ENCODE data around the gene UTP18.

Gene UTP18

DNA sequence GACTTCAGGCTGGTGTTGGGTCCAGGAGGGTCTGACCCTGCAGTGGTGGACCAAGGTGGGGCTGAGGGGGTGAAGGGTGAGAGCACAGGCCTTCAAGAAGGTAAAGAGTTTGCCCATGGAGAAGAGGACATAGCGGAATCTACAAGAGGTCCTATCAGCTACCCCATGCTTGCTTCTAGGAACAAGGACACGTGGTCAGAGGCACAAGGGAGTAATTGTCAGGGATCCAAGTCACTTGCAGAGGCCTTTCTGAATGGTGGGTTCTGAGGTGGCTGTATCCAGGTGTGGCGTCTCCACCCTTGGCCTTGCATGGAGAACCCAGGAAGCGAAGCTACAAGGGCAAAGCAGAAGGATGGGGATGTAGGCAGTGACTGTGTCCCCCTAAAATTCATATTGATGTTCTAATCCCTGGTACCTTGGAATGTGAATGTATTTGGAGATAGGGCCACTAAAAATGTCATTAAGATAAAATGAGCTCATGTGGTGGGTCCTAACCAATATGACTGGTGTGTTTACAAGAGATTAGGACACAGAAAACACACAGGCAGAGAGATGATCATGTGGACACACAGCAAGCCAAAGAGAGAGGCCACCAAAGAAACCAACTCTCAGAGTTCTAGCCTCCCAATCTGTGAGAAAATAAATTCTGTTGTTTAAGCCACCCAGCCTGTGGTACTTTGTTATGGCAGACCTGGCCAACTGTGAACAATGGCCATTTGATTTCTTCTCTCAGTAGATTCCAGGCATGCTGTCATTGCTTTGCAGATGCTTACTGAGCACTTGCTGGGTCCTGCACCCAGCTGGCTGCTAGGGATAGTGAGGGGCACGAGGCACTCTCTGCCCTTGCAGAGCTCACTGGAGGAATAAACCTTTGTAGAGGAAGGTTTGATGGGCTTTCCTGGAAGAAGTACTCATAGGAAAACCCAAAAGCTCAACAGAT is 75.8 kb downstream of the UTP18 start:
- no peak for DNase-seq

DNA sequence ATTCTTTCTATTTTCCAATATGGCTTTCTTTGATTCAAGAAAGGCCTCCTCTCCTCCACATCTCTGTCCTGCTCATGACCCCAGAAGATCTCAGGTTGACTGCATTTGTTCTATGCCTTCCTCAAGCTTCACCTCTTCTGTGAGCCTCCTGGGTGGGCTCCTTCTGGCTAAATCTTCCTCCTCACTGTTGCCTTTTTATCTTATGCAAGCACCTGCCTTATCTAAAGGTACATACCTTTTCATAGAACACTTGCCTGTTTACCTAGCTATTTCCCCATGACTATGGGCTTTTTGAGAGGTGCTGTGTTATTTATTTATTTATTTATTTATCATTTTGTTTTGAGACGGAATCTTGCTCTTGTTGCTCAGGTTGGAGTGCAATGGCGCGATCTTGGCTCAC is 81.1 kb downstream of the UTP18 start:
- no peak for DNase-seq

DNA sequence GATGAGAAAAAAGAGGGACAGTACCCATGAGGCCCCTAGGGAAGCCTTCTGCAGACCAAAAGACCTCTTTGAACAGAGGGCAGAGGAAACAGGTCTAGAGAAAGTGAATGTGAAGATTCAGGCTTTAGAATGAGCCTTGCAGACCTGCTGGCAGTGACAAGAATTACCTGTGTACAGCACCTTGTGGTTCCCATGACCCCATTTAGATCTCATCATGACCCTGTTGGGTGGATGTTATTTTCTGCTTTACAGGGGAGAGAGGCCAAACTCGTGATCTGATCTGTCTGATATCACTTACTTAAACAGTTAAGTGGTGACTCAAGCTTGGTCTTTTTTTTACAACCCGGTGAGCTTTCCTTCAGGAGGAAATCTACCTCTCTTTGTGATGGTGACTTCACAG is 81.9 kb downstream of the UTP18 start:
- DNase-seq, result no peak

DNA sequence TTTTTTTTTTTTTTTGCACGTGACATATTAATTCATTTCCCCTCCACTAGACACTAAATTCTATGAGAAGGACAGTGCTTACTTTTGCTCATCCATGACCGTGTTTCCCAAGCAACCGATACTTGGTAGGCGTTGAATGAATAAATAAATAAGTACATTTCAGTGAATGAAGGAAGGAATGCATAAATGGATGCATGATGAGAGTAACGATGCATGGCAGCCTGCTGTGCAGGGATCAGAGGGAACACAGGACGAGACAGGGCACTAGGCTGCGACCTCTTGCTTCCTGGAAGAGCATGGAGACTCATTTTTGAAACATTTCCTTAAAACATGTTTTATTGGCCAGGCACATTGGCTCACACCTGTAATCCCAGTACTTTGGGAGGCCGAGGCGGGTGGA is 84.2 kb downstream of the UTP18 start:
- no peak for DNase-seq

DNA sequence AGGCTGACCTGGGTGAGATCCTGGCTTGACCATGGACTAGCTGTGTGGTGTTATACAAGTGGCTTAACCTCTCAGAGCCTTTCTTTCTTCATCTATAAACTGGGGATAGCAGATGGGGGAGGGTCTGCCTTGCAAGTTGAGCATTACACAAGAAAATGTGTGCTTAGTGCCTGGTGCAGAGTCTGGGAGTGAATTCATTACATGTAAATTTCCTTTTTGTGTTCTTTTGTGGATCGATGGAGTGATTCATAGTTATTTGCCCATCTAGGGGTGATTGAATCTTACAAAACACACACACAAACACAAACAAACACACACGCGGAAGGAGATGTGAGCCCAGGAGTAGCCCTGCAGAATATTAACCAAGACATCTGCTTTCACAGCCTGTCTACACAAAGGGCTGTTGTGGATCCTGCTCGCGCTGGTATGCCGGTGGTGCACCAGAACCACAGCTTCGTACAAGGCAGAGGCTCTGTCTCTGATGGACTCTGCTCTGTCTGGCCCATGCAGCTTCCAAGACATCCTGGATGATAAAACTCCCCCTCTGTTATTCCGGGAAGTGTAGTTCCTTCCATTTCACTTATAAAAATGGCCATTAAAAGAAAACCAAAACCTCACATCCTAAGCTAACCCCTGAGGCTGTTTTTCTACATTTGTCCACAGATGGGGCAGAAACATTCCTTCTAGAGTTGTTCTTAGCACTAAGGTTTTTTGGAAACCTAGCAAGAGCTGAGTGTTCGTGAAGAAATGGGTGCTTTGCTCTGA is 86.1 kb downstream of the UTP18 start:
- DNase-seq, result no peak
